Panc1 (cell line): Measurements from ENCODE around the gene DCHS1. TPM values are rescaled to one million over a fixed set of nuclear protein-coding genes. Genes with fewer than 3 reads are reported as not detected.

Experiments used
- ATAC-seq: fragments of 200-7000 bp; cut with Tn5 transposase; 2 replicates; pipeline ENCODE4 v1.9.1; 2020; ENCODE audit warnings: mild to moderate bottlenecking, moderate library complexity
- BruUV-seq: library from RNA; stranded (reverse); fragments of 400-500 nt; replicated peaks from 2 replicates; lab custom pipeline; 2021; lab: Mats Ljungman, UMichigan
- CTCF ChIA-PET: fragments of 300-600 bp; sonication (Branson Sonifier 250); formaldehyde crosslinking; loops from one replicate; lab custom pipeline; 2022; ENCODE audit warnings: antibody characterized with exemption; lab: Charles Lee
- POLR2A ChIA-PET: fragments of 300-600 bp; sonication (Branson Sonifier 250); formaldehyde crosslinking; loops from one replicate; lab custom pipeline; 2022; ENCODE audit warnings: antibody characterized with exemption; lab: Charles Lee
- DNase-seq: peaks from one replicate; pipeline ENCODE4 v3.0.0-alpha.2; 2010; ENCODE audit warnings: low read depth, low spot score
- H3K27ac ChIP-seq: 2 replicates; pipeline ENCODE4 v1.5.1; 2011; ENCODE audit warnings: mild to moderate bottlenecking, low read length, inconsistent platforms
- H3K27me3 ChIP-seq: fragments of 200-500 bp; sonication (Bioruptor generic); 2 replicates; pipeline ENCODE4 v1.6.0; 2014; ENCODE audit warnings: low read length, inconsistent platforms; ENCODE audit not compliant: control insufficient read depth, insufficient read depth
- H3K36me3 ChIP-seq: fragments of 200-500 bp; sonication (Bioruptor generic); 2 replicates; pipeline ENCODE4 v1.5.1; 2014; ENCODE audit warnings: inconsistent platforms, mild to moderate bottlenecking, low read length, moderate library complexity; ENCODE audit not compliant: control insufficient read depth, insufficient read depth
- H3K4me1 ChIP-seq: 2 replicates; pipeline ENCODE4 v1.5.1; 2011; ENCODE audit warnings: inconsistent platforms, mild to moderate bottlenecking, low read length, moderate library complexity; ENCODE audit not compliant: control insufficient read depth, insufficient read depth
- H3K4me3 ChIP-seq, 2 experiments: 2 replicates each; pipeline ENCODE4 v1.5.1; 2011 to 2012; ENCODE audit warnings: low read depth in 2 of 2, low read length in 2 of 2, mild to moderate bottlenecking in 2 of 2, inconsistent platforms in 1 of 2, moderate library complexity in 1 of 2
- H3K9me3 ChIP-seq: fragments of 200-500 bp; sonication (Bioruptor generic); 2 replicates; pipeline ENCODE4 v1.5.1; 2014; ENCODE audit warnings: low read depth, mild to moderate bottlenecking, inconsistent platforms, low read length, moderate library complexity; ENCODE audit not compliant: control insufficient read depth, insufficient read depth
- CTCF ChIP-seq: fragments of 450-650 bp; IDR thresholded peaks from 2 replicates; pipeline ENCODE4 v1.5.1; 2017; ENCODE audit warnings: mild to moderate bottlenecking
- POLR2AphosphoS5 ChIP-seq: IDR thresholded peaks from 2 replicates; pipeline ENCODE4 v1.6.1; 2012; ENCODE audit warnings: mild to moderate bottlenecking, low read depth, low read length, moderate library complexity
- REST ChIP-seq, 2 experiments: IDR thresholded peaks; 2 replicates each; pipeline ENCODE4 v1.6.1; 2011 to 2012; ENCODE audit warnings: low read depth in 2 of 2, control low read depth in 1 of 2, low read length in 1 of 2, mild to moderate bottlenecking in 1 of 2, moderate library complexity in 1 of 2; ENCODE audit not compliant: insufficient read depth in 1 of 2
- SIN3A ChIP-seq: IDR thresholded peaks from 2 replicates; pipeline ENCODE4 v1.6.1; 2012; ENCODE audit warnings: low read depth, mild to moderate bottlenecking, low read length, moderate library complexity, borderline replicate concordance; ENCODE audit not compliant: insufficient read depth
- TCF7L2 ChIP-seq: IDR thresholded peaks from 2 replicates; pipeline ENCODE4 v1.6.1; 2011; ENCODE audit warnings: mild to moderate bottlenecking, low read depth, low read length, inconsistent platforms
- in situ Hi-C: cut with HindIII; loops from 2 replicates; pipeline ENCODE4 v1.10.0; 2016; ENCODE audit warnings: low sequenced_read_pairs, low pct_unique_long_range_greater_than_20kb
- intact Hi-C: fragments of 100-400 bp; cut with micrococcal nuclease; formaldehyde crosslinking; loops from one replicate; pipeline ENCODE4 v1.10.0; 2022; ENCODE audit not compliant: unreplicated experiment
- total RNA-seq: library from RNA; stranded (reverse); gene quantifications from one replicate; pipeline ENCODE4 v1.2.1, GENCODE V29; 2021; ENCODE audit not compliant: unreplicated experiment

DCHS1 gene
- total RNA-seq, 1 experiment from 2014 or later = 2.2 TPM

- in situ Hi-C loops = no loop called here
- ATAC-seq = no peak
- Histone ChIP-seq H3K27ac (no peak overlapping the region), H3K9me3 (no peaks in the 10 kb centered on the region), H3K27me3 (peaks cover 7% of the 10 kb centered on the region), H3K4me1 (no peaks in the 10 kb centered on the region), H3K4me3 (no peak overlapping the region), H3K36me3 (no peaks in the 10 kb centered on the region)
- CTCF ChIA-PET = no interaction called here
- no peak for TF ChIP-seq CTCF
- TF ChIP-seq POLR2AphosphoS5 = no peak
- TF ChIP-seq SIN3A = no peak
- TF ChIP-seq TCF7L2 = no peak
- no peak for TF ChIP-seq REST (IDR thresholded peaks at IDR 0.05; ENCODE audit: insufficient read depth in 1 of 2, low read depth in 2 of 2, low read length in 1 of 2)
- no TSS peak for BruUV-seq
- intact Hi-C loops = no loop called here
- POLR2A ChIA-PET = no interaction called here
- DNase-seq = no peak
Measured at GRCh38 chr11:6629573-6629891, 26.1 kb downstream of the DCHS1 start.

- intact Hi-C loops = no loop called here
- peaks cover 7% of the 10 kb centered on the region for H3K27me3 ChIP-seq
- no peaks in the 10 kb centered on the region for H3K9me3 ChIP-seq
- ATAC-seq = no peak
- BruUV-seq = no TSS peak
- DNase-seq = no peak
- ChIA-PET POLR2A (interaction anchor here (0.7 kb wide), 1 partner anchor 247 kb away, joined by 3 read pairs; no protein-coding TSS in a partner anchor), CTCF (no interaction called here)
- TF ChIP-seq REST (IDR thresholded peaks at IDR 0.05; ENCODE audit: insufficient read depth in 1 of 2, low read depth in 2 of 2, low read length in 1 of 2) = no peak
- TF ChIP-seq SIN3A = no peak
- no peak overlapping the region for H3K27ac ChIP-seq
- no peak overlapping the region for H3K4me3 ChIP-seq
- no peaks in the 10 kb centered on the region for H3K36me3 ChIP-seq
- no peaks in the 10 kb centered on the region for H3K4me1 ChIP-seq
- in situ Hi-C loops = no loop called here
Measured at GRCh38 chr11:6628526-6628925, 27.1 kb downstream of the DCHS1 start.
